PC-9 (cell line): Measurements from ENCODE around the gene SPAST.

Experiments
- CTCF ChIP-seq: fragments of 200-600 bp; sonication (generic); conservative IDR thresholded peaks from 2 replicates; pipeline ENCODE4 v1.6.1; 2017; ENCODE audit warnings: mixed run types, antibody characterized with exemption, mild to moderate bottlenecking, moderate library complexity
- EZH2 ChIP-seq: fragments of 200-600 bp; sonication (generic); IDR thresholded peaks from 2 replicates; pipeline ENCODE4 v1.8.0; 2017; ENCODE audit warnings: antibody characterized with exemption, low read depth

- no peak for TF ChIP-seq CTCF
- TF ChIP-seq EZH2: no peak
Measured at GRCh38 chr2:32108111-32108510, 44.8 kb downstream of the SPAST start.
